ENCODE data around the gene DHX30.

DNA sequence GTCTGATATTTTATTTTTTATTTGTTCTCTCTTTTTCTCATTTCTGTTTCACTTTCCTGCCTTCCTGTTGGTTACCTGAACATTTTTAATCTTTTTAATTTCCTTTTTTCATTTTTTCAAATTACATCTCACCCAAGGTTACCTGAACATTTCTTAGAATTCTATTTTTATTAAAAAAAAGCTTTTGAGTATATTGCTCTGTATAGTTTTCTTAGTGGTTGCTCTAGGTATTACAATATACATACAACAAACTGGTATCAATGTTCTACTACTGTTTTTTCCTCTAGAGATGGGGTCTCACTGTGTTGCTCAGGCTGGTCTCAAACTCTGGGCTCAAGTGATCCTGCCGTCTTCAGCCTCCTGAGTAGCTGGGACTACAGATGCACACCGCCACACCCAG, 79.4 kb downstream of the DHX30 start:
- TF ChIP-seq, protein P1, sequence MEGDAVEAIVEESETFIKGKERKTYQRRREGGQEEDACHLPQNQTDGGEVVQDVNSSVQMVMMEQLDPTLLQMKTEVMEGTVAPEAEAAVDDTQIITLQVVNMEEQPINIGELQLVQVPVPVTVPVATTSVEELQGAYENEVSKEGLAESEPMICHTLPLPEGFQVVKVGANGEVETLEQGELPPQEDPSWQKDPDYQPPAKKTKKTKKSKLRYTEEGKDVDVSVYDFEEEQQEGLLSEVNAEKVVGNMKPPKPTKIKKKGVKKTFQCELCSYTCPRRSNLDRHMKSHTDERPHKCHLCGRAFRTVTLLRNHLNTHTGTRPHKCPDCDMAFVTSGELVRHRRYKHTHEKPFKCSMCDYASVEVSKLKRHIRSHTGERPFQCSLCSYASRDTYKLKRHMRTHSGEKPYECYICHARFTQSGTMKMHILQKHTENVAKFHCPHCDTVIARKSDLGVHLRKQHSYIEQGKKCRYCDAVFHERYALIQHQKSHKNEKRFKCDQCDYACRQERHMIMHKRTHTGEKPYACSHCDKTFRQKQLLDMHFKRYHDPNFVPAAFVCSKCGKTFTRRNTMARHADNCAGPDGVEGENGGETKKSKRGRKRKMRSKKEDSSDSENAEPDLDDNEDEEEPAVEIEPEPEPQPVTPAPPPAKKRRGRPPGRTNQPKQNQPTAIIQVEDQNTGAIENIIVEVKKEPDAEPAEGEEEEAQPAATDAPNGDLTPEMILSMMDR (conservative IDR thresholded peaks at IDR 0.05), result no peak; the same call in 1 of the 2 replicates
- TF ChIP-seq ZFX (IDR thresholded peaks at IDR 0.05), result no peak
